Keratinocyte (primary cell): ENCODE measurements around the gene GNB3. TPM values are rescaled to one million over a fixed set of nuclear protein-coding genes. Genes with fewer than 3 reads are reported as not detected.
"Not testable (repeated sequence)": the region's sequence is repeated elsewhere in the genome, so short reads cannot be mapped to it uniquely, and the experiment has no call there.

Experiments used
- DNase-seq: peaks from one replicate; pipeline ENCODE4 v3.0.0-alpha.2; 2011; ENCODE audit warnings: low read depth, missing footprints, low spot score
- FAIRE-seq: peaks from 2 replicates; lab custom pipeline; 2011; peaks lifted over from hg19 to GRCh38; lab: Jason Lieb, UNC
- H2AFZ ChIP-seq: 2 replicates; pipeline ENCODE4 v1.6.0; 2012; ENCODE audit warnings: low read length, control low read depth, inconsistent platforms; ENCODE audit not compliant: control insufficient read depth
- H3K27ac ChIP-seq: 2 replicates; pipeline ENCODE4 v1.5.1; 2011; ENCODE audit warnings: low read length; ENCODE audit not compliant: control insufficient read depth, insufficient read depth
- H3K27me3 ChIP-seq: 3 replicates; pipeline ENCODE4 v1.6.0; 2011; ENCODE audit warnings: low read length; ENCODE audit not compliant: control insufficient read depth, insufficient read depth; ENCODE audit errors: extremely low read depth
- H3K36me3 ChIP-seq, 2 experiments: 2 replicates in 1 of 2; 3 replicates in 1 of 2; pipeline ENCODE4 v1.5.1; 2011; ENCODE audit warnings: low read length in 2 of 2, mild to moderate bottlenecking in 1 of 2; ENCODE audit not compliant: control insufficient read depth in 2 of 2, insufficient read depth in 2 of 2; ENCODE audit errors: extremely low read depth in 1 of 2
- H3K4me1 ChIP-seq: 3 replicates; pipeline ENCODE4 v1.5.1; 2011; ENCODE audit warnings: low read length; ENCODE audit not compliant: control insufficient read depth, insufficient read depth; ENCODE audit errors: extremely low read depth
- H3K4me2 ChIP-seq: 3 replicates; pipeline ENCODE4 v1.6.0; 2011; ENCODE audit warnings: low read depth, low read length; ENCODE audit not compliant: control insufficient read depth, insufficient read depth; ENCODE audit errors: extremely low read depth
- H3K4me3 ChIP-seq, 3 experiments: fragments of 200-600 bp in 1 of 3; sonication (generic) in 1 of 3; 2 replicates in 2 of 3; 3 replicates in 1 of 3; pipeline ENCODE4 v1.5.1; 2011 to 2016; ENCODE audit warnings: low read length in 3 of 3, mild to moderate bottlenecking in 3 of 3, control low read depth in 2 of 3, inconsistent platforms in 1 of 3, low read depth in 1 of 3, mixed read lengths in 1 of 3, mixed run types in 1 of 3, moderate library complexity in 1 of 3; ENCODE audit not compliant: control insufficient read depth in 2 of 3, insufficient read depth in 2 of 3; ENCODE audit errors: extremely low read depth in 1 of 3
- H3K79me2 ChIP-seq: 2 replicates; pipeline ENCODE4 v1.6.0; 2012; ENCODE audit warnings: low read length; ENCODE audit not compliant: control insufficient read depth, insufficient read depth
- H3K9ac ChIP-seq: 3 replicates; pipeline ENCODE4 v1.6.0; 2011; ENCODE audit warnings: low read length; ENCODE audit not compliant: control insufficient read depth, insufficient read depth; ENCODE audit errors: extremely low read depth
- H3K9me1 ChIP-seq: 3 replicates; pipeline ENCODE4 v1.6.0; 2011; ENCODE audit warnings: low read length; ENCODE audit not compliant: control insufficient read depth, insufficient read depth; ENCODE audit errors: extremely low read depth
- H3K9me3 ChIP-seq: 2 replicates; pipeline ENCODE4 v1.5.1; 2012; ENCODE audit warnings: low read depth, low read length; ENCODE audit not compliant: control insufficient read depth
- H4K20me1 ChIP-seq: 3 replicates; pipeline ENCODE4 v1.6.0; 2011; ENCODE audit warnings: low read length; ENCODE audit not compliant: control insufficient read depth, insufficient read depth; ENCODE audit errors: extremely low read depth
- EZH2 ChIP-seq: IDR thresholded peaks from one replicate; pipeline ENCODE4 v1.6.1; 2012; ENCODE audit warnings: inconsistent platforms, mild to moderate bottlenecking, low read length, moderate library complexity
- dilution Hi-C: fragments of 300-500 bp; cut with MboI; formaldehyde crosslinking; loops from one replicate; pipeline ENCODE4 v1.7.0; 2020; ENCODE audit warnings: low sequenced_read_pairs; ENCODE audit not compliant: extremely low pct_ligation_motif_present
- polyA plus RNA-seq, 5 experiments: library from polyadenylated mRNA; depleted of rRNA in 3 of 5; stranded (reverse) in 3 of 5; stranded (forward) in 1 of 5; unstranded in 1 of 5; fragments of >200 nt; gene quantifications; 1 replicate in 1 of 5; 2 replicates in 3 of 5; 3 replicates in 1 of 5; pipeline versions ENCODE4 v1.2.1 to v1.2.3, GENCODE V29; 2011 to 2012; ENCODE audit warnings: missing spikeins in 2 of 5, low read depth in 1 of 5, low replicate concordance in 1 of 5
- TF ChIP-seq, protein P1 (sequence below), 3 experiments: IDR thresholded peaks in 1 of 3; conservative IDR thresholded peaks in 1 of 3; optimal IDR thresholded peaks in 1 of 3; 2 replicates in 2 of 3; 3 replicates in 1 of 3; pipeline versions ENCODE3 to v1.5.1; 2011; ENCODE audit warnings: low read length in 3 of 3, mild to moderate bottlenecking in 3 of 3, moderate library complexity in 2 of 3, control low read depth in 1 of 3, inconsistent platforms in 1 of 3; ENCODE audit not compliant: insufficient read depth in 2 of 3; ENCODE audit errors: extremely low read depth in 1 of 3

GNB3 gene
- polyA plus RNA-seq, 1 donor (not counting 4 experiments of a cell fraction or from before 2014, with no cell fraction given) = 0.80 TPM

DNA sequence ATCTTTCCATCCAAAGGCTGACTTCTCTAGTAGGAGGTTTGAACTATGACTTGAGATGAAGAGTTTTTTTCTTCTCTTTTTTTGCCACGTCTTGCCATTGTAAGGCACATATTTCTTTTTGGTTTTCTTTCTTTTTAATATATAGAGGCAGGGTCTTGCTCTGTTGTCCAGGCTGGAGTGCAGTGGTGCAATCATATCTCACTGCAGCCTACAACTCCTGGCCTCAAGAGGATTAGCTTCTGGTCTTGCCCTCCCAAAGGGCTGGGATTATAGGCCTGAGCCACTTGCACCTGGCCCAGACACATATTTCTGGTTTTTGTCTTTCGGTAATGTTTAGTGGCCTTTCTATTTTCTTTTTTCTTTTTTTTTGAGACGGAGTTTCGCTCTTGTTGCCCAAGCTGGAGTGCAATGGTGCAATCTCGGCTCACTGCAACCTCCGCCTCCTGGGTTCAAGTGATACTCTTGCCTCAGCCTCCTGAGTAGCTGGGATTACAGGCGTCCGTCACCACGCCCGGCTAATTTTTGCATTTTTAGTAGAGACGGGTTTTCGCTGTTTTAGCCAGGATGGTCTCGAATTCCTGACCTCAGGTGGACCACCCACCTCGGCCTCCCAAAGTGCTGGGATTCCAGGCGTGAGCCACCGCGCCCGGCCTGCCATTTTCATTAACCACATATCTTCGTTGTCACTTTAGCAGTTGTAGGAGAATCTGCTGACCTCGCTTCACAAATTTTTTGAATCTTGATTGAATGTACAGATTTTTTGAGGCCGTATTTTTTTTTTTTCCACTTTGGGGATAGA lies 49.2 kb downstream of the GNB3 start:
- H3K4me2 ChIP-seq, H2AFZ ChIP-seq, H3K9ac ChIP-seq: not testable (repeated sequence)

GRCh38 chr12:6890789-6891645 lies 50.3 kb downstream of the GNB3 start:
- FAIRE-seq = peak; percentile 48
- no peaks in the 10 kb centered on the region for H4K20me1 ChIP-seq
- H3K27me3 ChIP-seq = no peaks in the 10 kb centered on the region
- H3K27ac ChIP-seq = peak overlapping the region; percentile 85
- no peaks in the 10 kb centered on the region for H3K36me3 ChIP-seq
- H3K4me2 ChIP-seq = peak overlapping the region; percentile 99
- no peaks in the 10 kb centered on the region for H3K79me2 ChIP-seq
- TF ChIP-seq, protein P1, sequence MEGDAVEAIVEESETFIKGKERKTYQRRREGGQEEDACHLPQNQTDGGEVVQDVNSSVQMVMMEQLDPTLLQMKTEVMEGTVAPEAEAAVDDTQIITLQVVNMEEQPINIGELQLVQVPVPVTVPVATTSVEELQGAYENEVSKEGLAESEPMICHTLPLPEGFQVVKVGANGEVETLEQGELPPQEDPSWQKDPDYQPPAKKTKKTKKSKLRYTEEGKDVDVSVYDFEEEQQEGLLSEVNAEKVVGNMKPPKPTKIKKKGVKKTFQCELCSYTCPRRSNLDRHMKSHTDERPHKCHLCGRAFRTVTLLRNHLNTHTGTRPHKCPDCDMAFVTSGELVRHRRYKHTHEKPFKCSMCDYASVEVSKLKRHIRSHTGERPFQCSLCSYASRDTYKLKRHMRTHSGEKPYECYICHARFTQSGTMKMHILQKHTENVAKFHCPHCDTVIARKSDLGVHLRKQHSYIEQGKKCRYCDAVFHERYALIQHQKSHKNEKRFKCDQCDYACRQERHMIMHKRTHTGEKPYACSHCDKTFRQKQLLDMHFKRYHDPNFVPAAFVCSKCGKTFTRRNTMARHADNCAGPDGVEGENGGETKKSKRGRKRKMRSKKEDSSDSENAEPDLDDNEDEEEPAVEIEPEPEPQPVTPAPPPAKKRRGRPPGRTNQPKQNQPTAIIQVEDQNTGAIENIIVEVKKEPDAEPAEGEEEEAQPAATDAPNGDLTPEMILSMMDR (optimal IDR thresholded peaks at IDR 0.05 in 1 of 3, IDR thresholded peaks at IDR 0.05 in 1 of 3, conservative IDR thresholded peaks at IDR 0.05 in 1 of 3; ENCODE audit: extremely low read depth in 1 of 3, insufficient read depth in 2 of 3, low read length in 3 of 3) = peak; percentile 67 to 79 (median 70)
- TF ChIP-seq EZH2 = no peak
- DNase-seq = no peak
- peak overlapping the region; percentile 89 for H3K9ac ChIP-seq
- peak overlapping the region; percentile 95 for H2AFZ ChIP-seq
- peaks cover 10% of the 10 kb centered on the region for H3K4me1 ChIP-seq
- H3K9me3 ChIP-seq = no peaks in the 10 kb centered on the region
- H3K4me3 ChIP-seq = peak overlapping the region; percentile 40 to 81 (median 79)
- H3K9me1 ChIP-seq = no peaks in the 10 kb centered on the region
- dilution Hi-C loops = no loop called here

More for the DNA sequence above, 49.2 kb downstream of the GNB3 start:
- dilution Hi-C loops, DNase-seq, H3K9me1 ChIP-seq, FAIRE-seq, H4K20me1 ChIP-seq, H3K27me3 ChIP-seq, H3K36me3 ChIP-seq, H3K9me3 ChIP-seq, H3K4me3 ChIP-seq, H3K79me2 ChIP-seq: not testable (repeated sequence)
- peak overlapping the region; percentile 42 for H3K27ac ChIP-seq
- H3K4me1 ChIP-seq = peaks cover 10% of the 10 kb centered on the region
